IMR-90 (cell line): Measurements from ENCODE around the gene DNAI7. TPM values are rescaled to one million over a fixed set of nuclear protein-coding genes. Genes with fewer than 3 reads are reported as not detected.

Experiments
- ATAC-seq: fragments of 200-7000 bp; cut with Tn5 transposase; 2 replicates; pipeline ENCODE4 v1.9.1; 2020; ENCODE audit warnings: low read depth, mild to moderate bottlenecking, moderate library complexity
- BruUV-seq: library from RNA; stranded (reverse); fragments of 400-500 nt; replicated peaks from 2 replicates; lab custom pipeline; 2021; lab: Mats Ljungman, UMichigan
- CTCF ChIA-PET: fragments of 300-600 bp; formaldehyde crosslinking; extraction: SDS; loops from one replicate; lab custom pipeline; 2021; ENCODE audit warnings: antibody characterized with exemption; lab: Yijun Ruan, JAX
- POLR2A ChIA-PET: fragments of 300-600 bp; sonication (Branson Sonifier 250); formaldehyde crosslinking; loops from one replicate; lab custom pipeline; 2022; ENCODE audit warnings: antibody characterized with exemption; ENCODE audit not compliant: unreplicated experiment; lab: Charles Lee
- DNase-seq: peaks from one replicate; pipeline ENCODE4 v3.0.0; 2013
- H2AFZ ChIP-seq: replicated peaks from 2 replicates; pipeline ENCODE3; 2013; ENCODE audit warnings: low read length, mild to moderate bottlenecking; ENCODE audit not compliant: poor library complexity
- H2AK5ac ChIP-seq: 2 replicates; pipeline ENCODE4 v1.6.1; 2013; ENCODE audit warnings: low read depth, low read length, inconsistent platforms
- H2AK9ac ChIP-seq: replicated peaks from 2 replicates; pipeline ENCODE3; 2013; ENCODE audit warnings: mild to moderate bottlenecking, low read depth, low read length, moderate library complexity; ENCODE audit not compliant: poor library complexity
- H2BK120ac ChIP-seq: 2 replicates; pipeline ENCODE4 v1.6.1; 2013; ENCODE audit warnings: low read depth, low read length, inconsistent platforms
- H2BK15ac ChIP-seq: 3 replicates; pipeline ENCODE4 v1.6.1; 2013; ENCODE audit warnings: low read depth, low read length, inconsistent platforms
- H2BK20ac ChIP-seq: 2 replicates; pipeline ENCODE4 v1.6.1; 2013; ENCODE audit warnings: low read depth, mild to moderate bottlenecking, inconsistent platforms, low read length, moderate library complexity
- H2BK5ac ChIP-seq: 2 replicates; pipeline ENCODE4 v1.6.1; 2013; ENCODE audit warnings: mild to moderate bottlenecking, low read depth, low read length, inconsistent platforms; ENCODE audit not compliant: poor library complexity, severe bottlenecking
- H3K14ac ChIP-seq: replicated peaks from 2 replicates; pipeline ENCODE4 v1.6.1; 2013; ENCODE audit warnings: low read depth, low read length, inconsistent platforms
- H3K18ac ChIP-seq: 2 replicates; pipeline ENCODE4 v1.6.1; 2013; ENCODE audit warnings: low read depth, low read length, control low read depth
- H3K23ac ChIP-seq: 2 replicates; pipeline ENCODE4 v1.6.1; 2013; ENCODE audit warnings: low read depth, low read length, inconsistent platforms
- H3K27ac ChIP-seq: 2 replicates; pipeline ENCODE4 v1.5.1; 2013; ENCODE audit warnings: mild to moderate bottlenecking, control low read depth, low read length; ENCODE audit not compliant: insufficient read depth
- H3K27me3 ChIP-seq: 2 replicates; pipeline ENCODE4 v1.6.1; 2013; ENCODE audit warnings: low read length; ENCODE audit not compliant: control insufficient read depth, insufficient read depth
- H3K36me3 ChIP-seq: 2 replicates; pipeline ENCODE4 v1.6.1; 2013; ENCODE audit warnings: low read length, mixed read lengths; ENCODE audit not compliant: control insufficient read depth, insufficient read depth
- H3K4ac ChIP-seq: 2 replicates; pipeline ENCODE4 v1.6.1; 2013; ENCODE audit warnings: low read depth, low read length, inconsistent platforms
- H3K4me1 ChIP-seq: 2 replicates; pipeline ENCODE4 v1.6.1; 2013; ENCODE audit warnings: low read length, mixed read lengths; ENCODE audit not compliant: control insufficient read depth, insufficient read depth
- H3K4me2 ChIP-seq: 2 replicates; pipeline ENCODE4 v1.6.1; 2013; ENCODE audit warnings: low read depth, mild to moderate bottlenecking, control low read depth, low read length, moderate library complexity
- H3K4me3 ChIP-seq: 2 replicates; pipeline ENCODE4 v1.5.1; 2013; ENCODE audit warnings: low read depth, mild to moderate bottlenecking, control low read depth, low read length, moderate library complexity; ENCODE audit not compliant: insufficient read depth
- H3K56ac ChIP-seq: 2 replicates; pipeline ENCODE4 v1.6.1; 2013; ENCODE audit warnings: low read length, inconsistent platforms; ENCODE audit not compliant: insufficient read depth; ENCODE audit errors: extremely low read depth
- H3K79me1 ChIP-seq, 2 experiments: 2 replicates each; pipeline ENCODE4 v1.6.1; 2013; ENCODE audit warnings: low read length in 2 of 2, inconsistent platforms in 1 of 2, low read depth in 1 of 2
- H3K9ac ChIP-seq: 2 replicates; pipeline ENCODE4 v1.6.1; 2013; ENCODE audit warnings: low read depth, low read length, control low read depth
- H3K9me1 ChIP-seq: 2 replicates; pipeline ENCODE4 v1.6.1; 2013; ENCODE audit warnings: low read length, inconsistent platforms; ENCODE audit not compliant: insufficient read depth
- H3K9me3 ChIP-seq: 2 replicates; pipeline ENCODE4 v1.6.1; 2013; ENCODE audit warnings: low read length; ENCODE audit not compliant: control insufficient read depth, insufficient read depth
- H4K20me1 ChIP-seq: 2 replicates; pipeline ENCODE4 v1.6.1; 2013; ENCODE audit warnings: low read length, inconsistent platforms; ENCODE audit not compliant: insufficient read depth
- H4K5ac ChIP-seq: 2 replicates; pipeline ENCODE4 v1.6.1; 2013; ENCODE audit warnings: mild to moderate bottlenecking, low read depth, low read length, control low read depth
- H4K8ac ChIP-seq, 2 experiments: 2 replicates each; pipeline ENCODE4 v1.6.1; 2013; ENCODE audit warnings: low read depth in 2 of 2, low read length in 2 of 2, control low read depth in 1 of 2, inconsistent platforms in 1 of 2
- H4K91ac ChIP-seq: 2 replicates; pipeline ENCODE4 v1.6.1; 2013; ENCODE audit warnings: low read depth, low read length, inconsistent platforms; ENCODE audit not compliant: insufficient read depth
- NFE2L2 ChIP-seq: fragments of 150-350 bp; IDR thresholded peaks from 2 replicates; pipeline ENCODE4 v1.6.1; 2016; ENCODE audit warnings: low read depth, mild to moderate bottlenecking, low read length
- WGBS, 2 experiments: methylation state at CpG; one replicate each; pipeline versions ENCODE4 v1.1.5 to v1.1.7; 2013; ENCODE audit warnings: missing lambda C conversion rate in 2 of 2; ENCODE audit not compliant: insufficient read length in 1 of 2; ENCODE audit errors: extremely low coverage in 2 of 2; 5-methylcytosine and 5-hydroxymethylcytosine counted together
- dilution Hi-C: fragments of 300-500 bp; cut with HindIII; formaldehyde crosslinking; loops from one replicate; pipeline ENCODE4 v1.14.3; 2018; ENCODE audit warnings: low sequenced_read_pairs; ENCODE audit not compliant: unreplicated experiment
- in situ Hi-C: fragments of 300-500 bp; cut with MboI; formaldehyde crosslinking; loops from 3 replicates; pipeline ENCODE4 v1.14.3; 2019; ENCODE audit warnings: low sequenced_read_pairs, inconsistent platforms, mixed read lengths
- intact Hi-C: fragments of 100-400 bp; cut with micrococcal nuclease; formaldehyde crosslinking; loops from 2 replicates; pipeline ENCODE4 v1.10.0; 2022
- polyA plus RNA-seq, 3 experiments: library from polyadenylated mRNA; depleted of rRNA; stranded (reverse); fragments of >200 nt; gene quantifications; 2 replicates each; pipeline ENCODE4 v1.2.3, GENCODE V29; 2012; ENCODE audit warnings: low replicate concordance in 1 of 3
- total RNA-seq: library from RNA; depleted of rRNA; stranded (reverse); fragments of >200 nt; gene quantifications from 2 replicates; pipeline ENCODE4 v1.2.3, GENCODE V29; 2012

The DNAI7 gene
- total and polyA plus RNA-seq, 2 of the 4 experiments (the other 2 are of a cell fraction): under 0.01 to 0.07 TPM

DNA sequence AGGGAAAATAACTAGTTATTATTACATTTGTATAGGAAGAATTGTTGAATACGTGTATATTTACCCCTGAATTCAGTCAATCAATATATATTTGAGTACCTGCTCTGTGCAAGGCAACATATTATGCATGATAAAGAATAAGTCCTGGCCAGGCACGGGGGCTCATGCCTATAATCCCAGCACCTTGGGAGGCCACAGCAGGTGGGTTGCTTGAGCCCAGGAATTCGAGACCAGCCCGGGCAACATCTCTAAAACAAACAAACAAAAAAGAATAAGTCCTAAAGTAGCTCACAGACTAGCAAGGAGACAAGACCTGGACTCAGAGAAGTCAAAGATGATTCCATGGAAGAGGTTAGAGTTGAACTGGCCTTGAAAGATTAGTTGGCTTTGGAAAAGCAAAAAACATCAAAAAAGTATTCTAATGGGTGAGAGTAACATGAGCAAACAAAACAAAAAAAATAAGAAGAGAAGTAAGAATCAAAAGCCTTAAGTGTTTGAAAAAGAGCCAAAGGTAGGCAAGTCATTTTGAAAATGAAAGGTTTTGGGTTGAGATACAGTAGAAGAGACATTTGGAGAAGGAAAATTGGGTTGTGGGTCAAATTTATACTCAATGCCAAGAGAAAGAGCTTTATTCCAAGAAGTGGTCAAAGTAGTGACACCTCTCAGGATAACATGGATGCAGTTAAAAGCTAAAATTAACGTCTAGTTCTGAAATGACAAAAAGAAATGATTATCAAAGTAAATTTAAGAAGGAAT is 130.9 kb downstream of the DNAI7 start:
- 83% methylated on average over 1 of the region's 5 CpGs; no CpG with 5 or more reads in 1 of the 2 experiments for WGBS, 2 experiments
- Histone ChIP-seq H3K4ac (no peak overlapping the region), H3K4me1 (no peaks in the 10 kb centered on the region), H3K9me1 (no peaks in the 10 kb centered on the region), H3K4me2 (no peak overlapping the region), H4K8ac (no peak overlapping the region), H3K14ac (no peak overlapping the region; the same call in 1 of the 2 replicates), H3K27me3 (peaks cover 4% of the 10 kb centered on the region), H2AFZ (no peak overlapping the region), H3K18ac (no peak overlapping the region), H2BK120ac (no peak overlapping the region), H4K91ac (no peak overlapping the region), H3K4me3 (no peak overlapping the region), H2BK5ac (no peak overlapping the region), H4K5ac (no peak overlapping the region), H2BK20ac (no peak overlapping the region), H3K79me1 (no peaks in the 10 kb centered on the region), H3K27ac (no peak overlapping the region), H2AK5ac (no peak overlapping the region), H3K9ac (no peak overlapping the region), H3K56ac (no peak overlapping the region), H3K9me3 (no peaks in the 10 kb centered on the region), H3K23ac (no peak overlapping the region), H4K20me1 (no peaks in the 10 kb centered on the region), H2AK9ac (no peak overlapping the region), H2BK15ac (no peak overlapping the region), H3K36me3 (no peaks in the 10 kb centered on the region)
- POLR2A ChIA-PET: no interaction called here
- CTCF ChIA-PET: no interaction called here
- dilution Hi-C loops: no loop called here
- BruUV-seq: no TSS peak
- intact Hi-C loops: no loop called here
- no peak for ATAC-seq
- in situ Hi-C loops: no loop called here
- TF ChIP-seq NFE2L2: no peak
- DNase-seq: no peak
